ENCODE results near the gene APOL1. TPM values are rescaled to one million over a fixed set of nuclear protein-coding genes. Genes with fewer than 3 reads are reported as not detected.
"Not testable (repeated sequence)": the region's sequence is repeated elsewhere in the genome, so short reads cannot be mapped to it uniquely, and the experiment has no call there.

The APOL1 gene
- total and polyA plus RNA-seq, 2 donors (not counting 3 experiments of a cell fraction or from before 2014, with no cell fraction given), result 8.2 to 14.1 TPM

DNA sequence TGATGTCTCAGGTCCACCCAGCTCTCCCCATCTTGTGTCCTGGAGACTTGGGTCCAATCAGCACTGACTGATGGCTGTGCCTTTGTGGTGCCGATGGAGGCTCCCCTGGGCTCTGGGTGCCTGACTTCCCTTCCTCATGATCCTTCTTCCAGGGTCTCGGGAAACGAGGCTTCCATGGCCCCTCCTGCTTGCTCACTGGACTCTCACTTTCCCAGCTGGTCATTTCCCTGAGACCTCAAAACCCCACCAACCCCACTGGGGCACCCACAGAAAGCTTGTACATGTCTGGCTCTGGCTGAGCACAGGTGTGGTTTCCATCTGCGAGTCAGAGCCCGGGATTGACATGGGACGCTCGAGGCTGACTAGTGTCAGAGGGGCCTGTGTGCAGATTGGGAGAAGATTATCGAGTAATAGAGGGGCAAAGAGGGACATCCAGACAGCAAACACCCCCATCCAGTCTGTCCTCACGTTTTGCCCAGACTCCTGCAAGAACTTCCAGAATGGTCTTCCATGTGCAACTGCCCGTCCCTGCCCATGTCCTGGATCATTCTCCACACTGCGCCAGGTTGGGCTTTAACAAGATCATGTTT lies 15.1 kb downstream of the APOL1 start:
- Histone ChIP-seq H3K4me2 (ENCODE audit: insufficient read depth, low read length) (no peak overlapping the region), H2AFZ (ENCODE audit: low read depth, low read length) (no peak overlapping the region), H3K36me3 (ENCODE audit: control insufficient read depth in 2 of 2, extremely low read depth in 1 of 2, insufficient read depth in 2 of 2, low read length in 2 of 2) (no peaks in the 10 kb centered on the region), H4K20me1 (replicated peaks; ENCODE audit: control insufficient read depth, extremely low read depth, insufficient read depth, low read length) (no peaks in the 10 kb centered on the region), H3K4me1 (ENCODE audit: control insufficient read depth, extremely low read depth, insufficient read depth, low read length) (no peaks in the 10 kb centered on the region), H3K4me3 (replicated peaks in 1 of 3; ENCODE audit: insufficient read depth in 1 of 3, low read depth in 1 of 3, low read length in 3 of 3) (no peak overlapping the region), H3K27ac (ENCODE audit: insufficient read depth, low read depth, low read length) (no peak overlapping the region), H3K9ac (replicated peaks; ENCODE audit: extremely low read depth, insufficient read depth, low read length) (no peak overlapping the region), H3K79me2 (ENCODE audit: control insufficient read depth, insufficient read depth, low read length) (no peaks in the 10 kb centered on the region), H3K9me3 (replicated peaks; ENCODE audit: control insufficient read depth, insufficient read depth, low read length) (no peaks in the 10 kb centered on the region), H3K27me3 (ENCODE audit: control insufficient read depth in 2 of 2, insufficient read depth in 2 of 2, low read length in 2 of 2) (no peaks in the 10 kb centered on the region), H3K9me1 (replicated peaks; ENCODE audit: control insufficient read depth, extremely low read depth, insufficient read depth, low read length) (no peaks in the 10 kb centered on the region)
- POLR2A ChIA-PET, result no interaction called here
- no peak for TF ChIP-seq POLR2AphosphoS5 (IDR thresholded peaks at IDR 0.05; ENCODE audit: insufficient read depth, low read depth, low read length)
- TF ChIP-seq, protein P1, sequence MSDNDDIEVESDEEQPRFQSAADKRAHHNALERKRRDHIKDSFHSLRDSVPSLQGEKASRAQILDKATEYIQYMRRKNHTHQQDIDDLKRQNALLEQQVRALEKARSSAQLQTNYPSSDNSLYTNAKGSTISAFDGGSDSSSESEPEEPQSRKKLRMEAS (IDR thresholded peaks at IDR 0.05; ENCODE audit: insufficient read depth, insufficient read length), result no peak
- TF ChIP-seq MYC (IDR thresholded peaks at IDR 0.05; ENCODE audit: low read depth, low read length), result no peak
- TF ChIP-seq, protein P2, sequence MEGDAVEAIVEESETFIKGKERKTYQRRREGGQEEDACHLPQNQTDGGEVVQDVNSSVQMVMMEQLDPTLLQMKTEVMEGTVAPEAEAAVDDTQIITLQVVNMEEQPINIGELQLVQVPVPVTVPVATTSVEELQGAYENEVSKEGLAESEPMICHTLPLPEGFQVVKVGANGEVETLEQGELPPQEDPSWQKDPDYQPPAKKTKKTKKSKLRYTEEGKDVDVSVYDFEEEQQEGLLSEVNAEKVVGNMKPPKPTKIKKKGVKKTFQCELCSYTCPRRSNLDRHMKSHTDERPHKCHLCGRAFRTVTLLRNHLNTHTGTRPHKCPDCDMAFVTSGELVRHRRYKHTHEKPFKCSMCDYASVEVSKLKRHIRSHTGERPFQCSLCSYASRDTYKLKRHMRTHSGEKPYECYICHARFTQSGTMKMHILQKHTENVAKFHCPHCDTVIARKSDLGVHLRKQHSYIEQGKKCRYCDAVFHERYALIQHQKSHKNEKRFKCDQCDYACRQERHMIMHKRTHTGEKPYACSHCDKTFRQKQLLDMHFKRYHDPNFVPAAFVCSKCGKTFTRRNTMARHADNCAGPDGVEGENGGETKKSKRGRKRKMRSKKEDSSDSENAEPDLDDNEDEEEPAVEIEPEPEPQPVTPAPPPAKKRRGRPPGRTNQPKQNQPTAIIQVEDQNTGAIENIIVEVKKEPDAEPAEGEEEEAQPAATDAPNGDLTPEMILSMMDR (IDR thresholded peaks at IDR 0.05; ENCODE audit: extremely low read depth in 1 of 2, insufficient read depth in 1 of 2, low read depth in 1 of 2, low read length in 2 of 2), result no peak
- TF ChIP-seq EZH2 (IDR thresholded peaks at IDR 0.05; ENCODE audit: borderline replicate concordance, low read depth, low read length, severe bottlenecking), result no peak
- no peak for TF ChIP-seq FOS (IDR thresholded peaks at IDR 0.05; ENCODE audit: borderline replicate concordance, insufficient read depth, low read length)
- TF ChIP-seq GATA2 (IDR thresholded peaks at IDR 0.05; ENCODE audit: insufficient read depth, insufficient read length, low read depth, low read length), result no peak
- no peak for TF ChIP-seq JUN (IDR thresholded peaks at IDR 0.05; ENCODE audit: borderline replicate concordance, insufficient read depth, insufficient read length, low read depth)
- no peak for TF ChIP-seq POLR2A (IDR thresholded peaks at IDR 0.05; ENCODE audit: low read depth, low read length)
- BruUV-seq (replicated peaks), result no TSS peak
- DNase-seq (ENCODE audit: low read depth, low spot score) (no peak), FAIRE-seq (no peak)
- dilution Hi-C loops (cut with MboI; ENCODE audit: extremely low pct_ligation_motif_present, low sequenced_read_pairs), result no loop called here
- CTCF ChIA-PET, result interaction anchor here (1.4 kb wide), 1 partner anchor 10 kb away, joined by 4 read pairs; no protein-coding TSS in a partner anchor
- intact Hi-C loops (cut with micrococcal nuclease), result no loop called here

DNA sequence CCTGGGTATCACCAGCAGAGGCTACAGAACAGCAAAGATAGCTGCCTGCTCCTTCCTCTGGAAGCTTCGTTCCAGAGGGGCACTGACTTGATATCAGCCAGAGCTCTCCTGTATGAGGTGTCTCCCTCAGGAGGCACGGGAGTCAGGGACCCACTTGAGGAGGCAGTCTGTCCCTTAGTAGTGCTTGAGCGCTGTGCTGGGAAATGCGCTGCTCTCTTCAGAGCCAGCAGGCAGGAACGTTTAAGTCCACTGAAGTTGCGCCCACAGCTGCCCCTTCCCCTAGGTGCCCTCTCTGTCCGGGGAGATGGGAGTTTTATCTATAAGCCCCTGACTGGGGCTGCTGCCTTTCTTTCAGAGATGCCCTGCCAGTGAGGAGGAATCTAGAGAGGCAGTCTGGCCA lies 18.3 kb downstream of the APOL1 start:
- H3K9ac ChIP-seq (replicated peaks; ENCODE audit: extremely low read depth, insufficient read depth, low read length); H3K27ac ChIP-seq (ENCODE audit: insufficient read depth, low read depth, low read length); H3K4me3 ChIP-seq (replicated peaks in 1 of 3; ENCODE audit: insufficient read depth in 1 of 3, low read depth in 1 of 3, low read length in 3 of 3); H3K9me3 ChIP-seq (replicated peaks; ENCODE audit: control insufficient read depth, insufficient read depth, low read length); H3K9me1 ChIP-seq (replicated peaks; ENCODE audit: control insufficient read depth, extremely low read depth, insufficient read depth, low read length); FAIRE-seq; intact Hi-C loops (cut with micrococcal nuclease); CTCF ChIA-PET; H3K4me2 ChIP-seq (ENCODE audit: insufficient read depth, low read length); H3K27me3 ChIP-seq (ENCODE audit: control insufficient read depth in 2 of 2, insufficient read depth in 2 of 2, low read length in 2 of 2); H3K4me1 ChIP-seq (ENCODE audit: control insufficient read depth, extremely low read depth, insufficient read depth, low read length); POLR2A ChIA-PET; H3K79me2 ChIP-seq (ENCODE audit: control insufficient read depth, insufficient read depth, low read length); H3K36me3 ChIP-seq (ENCODE audit: control insufficient read depth in 2 of 2, extremely low read depth in 1 of 2, insufficient read depth in 2 of 2, low read length in 2 of 2); H4K20me1 ChIP-seq (replicated peaks; ENCODE audit: control insufficient read depth, extremely low read depth, insufficient read depth, low read length); dilution Hi-C loops (cut with MboI; ENCODE audit: extremely low pct_ligation_motif_present, low sequenced_read_pairs); DNase-seq (ENCODE audit: low read depth, low spot score); H2AFZ ChIP-seq (ENCODE audit: low read depth, low read length); BruUV-seq (replicated peaks): not testable (repeated sequence)

DNA sequence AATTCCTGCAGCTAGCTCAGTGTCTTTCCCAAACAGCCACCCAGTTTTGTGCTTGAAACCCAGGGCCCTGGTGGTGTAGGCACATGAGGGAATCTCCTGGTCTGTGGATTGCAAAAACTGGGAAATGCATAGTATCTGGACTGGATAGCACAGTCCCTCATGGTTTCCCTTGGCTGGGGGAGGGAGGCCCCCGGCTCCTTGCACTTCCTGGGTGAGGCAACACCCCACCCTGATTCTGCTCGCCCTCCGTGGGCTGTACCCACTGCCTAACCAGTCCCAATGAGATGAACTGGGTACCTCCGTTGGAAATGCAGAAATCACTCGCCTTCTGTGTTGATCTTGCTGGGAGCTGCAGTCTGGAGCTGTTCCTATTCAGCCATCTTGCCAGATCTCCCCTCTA lies 19.0 kb downstream of the APOL1 start:
- H3K27me3 ChIP-seq (ENCODE audit: control insufficient read depth in 2 of 2, insufficient read depth in 2 of 2, low read length in 2 of 2); FAIRE-seq; DNase-seq (ENCODE audit: low read depth, low spot score); H3K79me2 ChIP-seq (ENCODE audit: control insufficient read depth, insufficient read depth, low read length); H2AFZ ChIP-seq (ENCODE audit: low read depth, low read length); H3K4me1 ChIP-seq (ENCODE audit: control insufficient read depth, extremely low read depth, insufficient read depth, low read length); H4K20me1 ChIP-seq (replicated peaks; ENCODE audit: control insufficient read depth, extremely low read depth, insufficient read depth, low read length); H3K27ac ChIP-seq (ENCODE audit: insufficient read depth, low read depth, low read length); H3K9me3 ChIP-seq (replicated peaks; ENCODE audit: control insufficient read depth, insufficient read depth, low read length); H3K9ac ChIP-seq (replicated peaks; ENCODE audit: extremely low read depth, insufficient read depth, low read length); H3K9me1 ChIP-seq (replicated peaks; ENCODE audit: control insufficient read depth, extremely low read depth, insufficient read depth, low read length); H3K4me2 ChIP-seq (ENCODE audit: insufficient read depth, low read length); H3K36me3 ChIP-seq (ENCODE audit: control insufficient read depth in 2 of 2, extremely low read depth in 1 of 2, insufficient read depth in 2 of 2, low read length in 2 of 2); H3K4me3 ChIP-seq (replicated peaks in 1 of 3; ENCODE audit: insufficient read depth in 1 of 3, low read depth in 1 of 3, low read length in 3 of 3); intact Hi-C loops (cut with micrococcal nuclease); dilution Hi-C loops (cut with MboI; ENCODE audit: extremely low pct_ligation_motif_present, low sequenced_read_pairs); BruUV-seq (replicated peaks): not testable (repeated sequence)
- ChIA-PET CTCF (interaction anchor here (0.7 kb wide), 1 partner anchor 11 kb away, joined by 3 read pairs; no protein-coding TSS in a partner anchor), POLR2A (interaction anchor here (0.6 kb wide), 1 partner anchor 99 kb away, joined by 3 read pairs; no protein-coding TSS in a partner anchor)
